ENCODE data around the gene B3GNT7.

Gene B3GNT7

DNA sequence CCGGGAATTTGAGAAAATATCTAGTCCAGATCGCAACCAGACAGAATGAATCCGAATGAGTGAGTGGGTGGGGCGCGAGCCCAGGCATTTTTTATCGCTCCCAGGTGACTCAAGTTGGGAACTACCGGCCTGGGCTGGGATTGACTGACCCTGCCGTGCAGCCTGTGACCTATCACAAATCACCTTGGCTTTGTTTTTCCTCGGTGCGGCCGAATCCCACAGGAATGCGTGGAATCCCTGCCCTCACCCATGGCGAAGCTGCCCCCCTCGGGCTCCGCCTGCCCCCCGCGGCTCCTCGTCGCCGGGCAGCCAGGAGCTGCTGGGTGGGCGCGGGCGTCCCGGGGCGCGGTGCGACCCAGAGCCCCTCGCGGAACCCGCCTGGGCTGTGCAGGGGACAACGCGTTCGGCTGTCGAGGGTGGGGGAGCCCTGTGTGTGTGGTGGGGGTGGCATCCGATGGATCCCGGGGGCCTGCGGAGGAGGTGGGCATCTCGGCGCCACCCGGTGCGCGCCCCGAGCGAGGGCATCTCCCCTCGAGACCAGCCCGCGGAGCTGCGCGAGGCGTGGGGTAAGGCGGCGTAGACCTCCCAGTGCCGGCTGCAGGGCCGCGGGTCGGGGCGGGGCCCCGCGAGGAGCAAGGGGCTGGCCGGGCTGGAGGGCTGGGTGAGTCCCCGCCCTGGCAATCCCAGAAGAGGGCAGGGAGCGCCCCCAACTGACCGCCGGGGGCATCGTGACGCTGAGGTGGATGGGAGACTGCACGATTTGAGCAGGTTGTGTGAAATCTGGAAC lies 16.5 kb downstream of the B3GNT7 start (continued):
- TF ChIP-seq, protein P1, sequence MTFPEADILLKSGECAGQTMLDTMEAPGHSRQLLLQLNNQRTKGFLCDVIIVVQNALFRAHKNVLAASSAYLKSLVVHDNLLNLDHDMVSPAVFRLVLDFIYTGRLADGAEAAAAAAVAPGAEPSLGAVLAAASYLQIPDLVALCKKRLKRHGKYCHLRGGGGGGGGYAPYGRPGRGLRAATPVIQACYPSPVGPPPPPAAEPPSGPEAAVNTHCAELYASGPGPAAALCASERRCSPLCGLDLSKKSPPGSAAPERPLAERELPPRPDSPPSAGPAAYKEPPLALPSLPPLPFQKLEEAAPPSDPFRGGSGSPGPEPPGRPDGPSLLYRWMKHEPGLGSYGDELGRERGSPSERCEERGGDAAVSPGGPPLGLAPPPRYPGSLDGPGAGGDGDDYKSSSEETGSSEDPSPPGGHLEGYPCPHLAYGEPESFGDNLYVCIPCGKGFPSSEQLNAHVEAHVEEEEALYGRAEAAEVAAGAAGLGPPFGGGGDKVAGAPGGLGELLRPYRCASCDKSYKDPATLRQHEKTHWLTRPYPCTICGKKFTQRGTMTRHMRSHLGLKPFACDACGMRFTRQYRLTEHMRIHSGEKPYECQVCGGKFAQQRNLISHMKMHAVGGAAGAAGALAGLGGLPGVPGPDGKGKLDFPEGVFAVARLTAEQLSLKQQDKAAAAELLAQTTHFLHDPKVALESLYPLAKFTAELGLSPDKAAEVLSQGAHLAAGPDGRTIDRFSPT (tag by site-specific recombination; IDR thresholded peaks at IDR 0.05) = peak; percentile 65; the same call in 1 of the 2 replicates
- TF ChIP-seq ZNF221 (tag by site-specific recombination; IDR thresholded peaks at IDR 0.05; ENCODE audit: borderline replicate concordance) (no peak), ZNF324 (tag by site-specific recombination; IDR thresholded peaks at IDR 0.05) (no peak), ZNF561 (tag by site-specific recombination; IDR thresholded peaks at IDR 0.05; ENCODE audit: borderline replicate concordance) (no peak), KLF9 (tag by site-specific recombination; IDR thresholded peaks at IDR 0.05; ENCODE audit: low read depth) (0 out of 2 replicates have a peak, but pooled peaks have one; percentile 35), SCRT2 (tag by site-specific recombination; IDR thresholded peaks at IDR 0.05) (no peak), ZSCAN16 (tag by site-specific recombination; IDR thresholded peaks at IDR 0.05) (no peak), ZBTB1 (tag by site-specific recombination; IDR thresholded peaks at IDR 0.05) (no peak), KLF1 (tag by site-specific recombination; IDR thresholded peaks at IDR 0.05) (0 out of 2 replicates have a peak, but pooled peaks have one; percentile 30), ZNF768 (tag by site-specific recombination; IDR thresholded peaks at IDR 0.05) (no peak), ZNF777 (tag by site-specific recombination; IDR thresholded peaks at IDR 0.05; ENCODE audit: borderline replicate concordance) (peak; percentile 77; the same call in 1 of the 2 replicates), BCL11B (tag by site-specific recombination; IDR thresholded peaks at IDR 0.05; ENCODE audit: low read depth) (0 out of 2 replicates have a peak, but pooled peaks have one; percentile 25), ZBTB20 (tag by site-specific recombination; IDR thresholded peaks at IDR 0.05) (peak; percentile 47; the same call in 1 of the 2 replicates), ZNF626 (tag by site-specific recombination; IDR thresholded peaks at IDR 0.05) (no peak), ZNF473 (tag by site-specific recombination; IDR thresholded peaks at IDR 0.05) (no peak), ZNF654 (tag by site-specific recombination; IDR thresholded peaks at IDR 0.05; ENCODE audit: low read depth) (peak; percentile 94), TRIM28 (IDR thresholded peaks at IDR 0.05; ENCODE audit: borderline replicate concordance, low read length) (no peak), GLIS2 (tag by site-specific recombination; IDR thresholded peaks at IDR 0.05) (peak; percentile 95)
- TF ChIP-seq, protein P2, sequence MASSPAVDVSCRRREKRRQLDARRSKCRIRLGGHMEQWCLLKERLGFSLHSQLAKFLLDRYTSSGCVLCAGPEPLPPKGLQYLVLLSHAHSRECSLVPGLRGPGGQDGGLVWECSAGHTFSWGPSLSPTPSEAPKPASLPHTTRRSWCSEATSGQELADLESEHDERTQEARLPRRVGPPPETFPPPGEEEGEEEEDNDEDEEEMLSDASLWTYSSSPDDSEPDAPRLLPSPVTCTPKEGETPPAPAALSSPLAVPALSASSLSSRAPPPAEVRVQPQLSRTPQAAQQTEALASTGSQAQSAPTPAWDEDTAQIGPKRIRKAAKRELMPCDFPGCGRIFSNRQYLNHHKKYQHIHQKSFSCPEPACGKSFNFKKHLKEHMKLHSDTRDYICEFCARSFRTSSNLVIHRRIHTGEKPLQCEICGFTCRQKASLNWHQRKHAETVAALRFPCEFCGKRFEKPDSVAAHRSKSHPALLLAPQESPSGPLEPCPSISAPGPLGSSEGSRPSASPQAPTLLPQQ (tag by site-specific recombination; IDR thresholded peaks at IDR 0.05) = no peak
- TF ChIP-seq, protein P3, sequence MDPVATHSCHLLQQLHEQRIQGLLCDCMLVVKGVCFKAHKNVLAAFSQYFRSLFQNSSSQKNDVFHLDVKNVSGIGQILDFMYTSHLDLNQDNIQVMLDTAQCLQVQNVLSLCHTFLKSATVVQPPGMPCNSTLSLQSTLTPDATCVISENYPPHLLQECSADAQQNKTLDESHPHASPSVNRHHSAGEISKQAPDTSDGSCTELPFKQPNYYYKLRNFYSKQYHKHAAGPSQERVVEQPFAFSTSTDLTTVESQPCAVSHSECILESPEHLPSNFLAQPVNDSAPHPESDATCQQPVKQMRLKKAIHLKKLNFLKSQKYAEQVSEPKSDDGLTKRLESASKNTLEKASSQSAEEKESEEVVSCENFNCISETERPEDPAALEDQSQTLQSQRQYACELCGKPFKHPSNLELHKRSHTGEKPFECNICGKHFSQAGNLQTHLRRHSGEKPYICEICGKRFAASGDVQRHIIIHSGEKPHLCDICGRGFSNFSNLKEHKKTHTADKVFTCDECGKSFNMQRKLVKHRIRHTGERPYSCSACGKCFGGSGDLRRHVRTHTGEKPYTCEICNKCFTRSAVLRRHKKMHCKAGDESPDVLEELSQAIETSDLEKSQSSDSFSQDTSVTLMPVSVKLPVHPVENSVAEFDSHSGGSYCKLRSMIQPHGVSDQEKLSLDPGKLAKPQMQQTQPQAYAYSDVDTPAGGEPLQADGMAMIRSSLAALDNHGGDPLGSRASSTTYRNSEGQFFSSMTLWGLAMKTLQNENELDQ (tag by site-specific recombination; IDR thresholded peaks at IDR 0.05; ENCODE audit: low read depth) = no peak
- TF ChIP-seq, protein P4, sequence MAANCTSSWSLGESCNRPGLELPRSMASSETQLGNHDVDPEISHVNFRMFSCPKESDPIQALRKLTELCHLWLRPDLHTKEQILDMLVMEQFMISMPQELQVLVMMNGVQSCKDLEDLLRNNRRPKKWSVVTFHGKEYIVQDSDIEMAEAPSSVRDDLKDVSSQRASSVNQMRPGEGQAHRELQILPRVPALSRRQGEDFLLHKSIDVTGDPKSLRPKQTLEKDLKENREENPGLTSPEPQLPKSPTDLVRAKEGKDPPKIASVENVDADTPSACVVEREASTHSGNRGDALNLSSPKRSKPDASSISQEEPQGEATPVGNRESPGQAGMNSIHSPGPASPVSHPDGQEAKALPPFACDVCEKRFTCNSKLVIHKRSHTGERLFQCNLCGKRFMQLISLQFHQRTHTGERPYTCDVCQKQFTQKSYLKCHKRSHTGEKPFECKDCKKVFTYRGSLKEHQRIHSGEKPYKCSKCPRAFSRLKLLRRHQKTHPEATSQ (tag by site-specific recombination; IDR thresholded peaks at IDR 0.05) = 0 out of 2 replicates have a peak, but pooled peaks have one; percentile 27
- TF ChIP-seq, protein P5, sequence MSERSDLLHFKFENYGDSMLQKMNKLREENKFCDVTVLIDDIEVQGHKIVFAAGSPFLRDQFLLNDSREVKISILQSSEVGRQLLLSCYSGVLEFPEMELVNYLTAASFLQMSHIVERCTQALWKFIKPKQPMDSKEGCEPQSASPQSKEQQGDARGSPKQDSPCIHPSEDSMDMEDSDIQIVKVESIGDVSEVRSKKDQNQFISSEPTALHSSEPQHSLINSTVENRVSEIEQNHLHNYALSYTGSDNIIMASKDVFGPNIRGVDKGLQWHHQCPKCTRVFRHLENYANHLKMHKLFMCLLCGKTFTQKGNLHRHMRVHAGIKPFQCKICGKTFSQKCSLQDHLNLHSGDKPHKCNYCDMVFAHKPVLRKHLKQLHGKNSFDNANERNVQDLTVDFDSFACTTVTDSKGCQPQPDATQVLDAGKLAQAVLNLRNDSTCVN (tag by site-specific recombination; optimal IDR thresholded peaks at IDR 0.05) = peak; percentile 83
- TF ChIP-seq, protein P6, sequence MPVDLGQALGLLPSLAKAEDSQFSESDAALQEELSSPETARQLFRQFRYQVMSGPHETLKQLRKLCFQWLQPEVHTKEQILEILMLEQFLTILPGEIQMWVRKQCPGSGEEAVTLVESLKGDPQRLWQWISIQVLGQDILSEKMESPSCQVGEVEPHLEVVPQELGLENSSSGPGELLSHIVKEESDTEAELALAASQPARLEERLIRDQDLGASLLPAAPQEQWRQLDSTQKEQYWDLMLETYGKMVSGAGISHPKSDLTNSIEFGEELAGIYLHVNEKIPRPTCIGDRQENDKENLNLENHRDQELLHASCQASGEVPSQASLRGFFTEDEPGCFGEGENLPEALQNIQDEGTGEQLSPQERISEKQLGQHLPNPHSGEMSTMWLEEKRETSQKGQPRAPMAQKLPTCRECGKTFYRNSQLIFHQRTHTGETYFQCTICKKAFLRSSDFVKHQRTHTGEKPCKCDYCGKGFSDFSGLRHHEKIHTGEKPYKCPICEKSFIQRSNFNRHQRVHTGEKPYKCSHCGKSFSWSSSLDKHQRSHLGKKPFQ (tag by site-specific recombination; IDR thresholded peaks at IDR 0.05) = no peak
- TF ChIP-seq, protein P7, sequence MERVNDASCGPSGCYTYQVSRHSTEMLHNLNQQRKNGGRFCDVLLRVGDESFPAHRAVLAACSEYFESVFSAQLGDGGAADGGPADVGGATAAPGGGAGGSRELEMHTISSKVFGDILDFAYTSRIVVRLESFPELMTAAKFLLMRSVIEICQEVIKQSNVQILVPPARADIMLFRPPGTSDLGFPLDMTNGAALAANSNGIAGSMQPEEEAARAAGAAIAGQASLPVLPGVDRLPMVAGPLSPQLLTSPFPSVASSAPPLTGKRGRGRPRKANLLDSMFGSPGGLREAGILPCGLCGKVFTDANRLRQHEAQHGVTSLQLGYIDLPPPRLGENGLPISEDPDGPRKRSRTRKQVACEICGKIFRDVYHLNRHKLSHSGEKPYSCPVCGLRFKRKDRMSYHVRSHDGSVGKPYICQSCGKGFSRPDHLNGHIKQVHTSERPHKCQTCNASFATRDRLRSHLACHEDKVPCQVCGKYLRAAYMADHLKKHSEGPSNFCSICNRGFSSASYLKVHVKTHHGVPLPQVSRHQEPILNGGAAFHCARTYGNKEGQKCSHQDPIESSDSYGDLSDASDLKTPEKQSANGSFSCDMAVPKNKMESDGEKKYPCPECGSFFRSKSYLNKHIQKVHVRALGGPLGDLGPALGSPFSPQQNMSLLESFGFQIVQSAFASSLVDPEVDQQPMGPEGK (tag by site-specific recombination; IDR thresholded peaks at IDR 0.05) = peak; percentile 56

Measured in HEK293 (cell line).